Thyroid gland (tissue), 4 donors: Measurements from ENCODE around the gene FREM3.

ENCODE experiments used
- CTCF ChIP-seq, 6 experiments: fragments of 200-600 bp in 3 of 6; fragments of 450-650 bp in 3 of 6; sonication (generic) in 3 of 6; IDR thresholded peaks; one replicate each; pipeline ENCODE4 v1.5.1; 2016 to 2019; ENCODE audit warnings: antibody characterized with exemption in 6 of 6, mild to moderate bottlenecking in 2 of 6, inconsistent platforms in 1 of 6, moderate library complexity in 1 of 6
- POLR2A ChIP-seq, 2 donors: fragments of 450-650 bp; IDR thresholded peaks; one replicate each; pipeline ENCODE4 v1.6.1; 2017; ENCODE audit warnings: antibody characterized with exemption in 2 of 2, mild to moderate bottlenecking in 2 of 2, moderate library complexity in 1 of 2

- TF ChIP-seq CTCF (IDR thresholded peaks at IDR 0.05) (no peak), POLR2A (IDR thresholded peaks at IDR 0.05) (no peak)
These were observed 444 bp downstream of the FREM3 start for GRCh38 chr4:143700046-143700415.
